ENCODE measurements around the gene ESPL1. TPM values are rescaled to one million over a fixed set of nuclear protein-coding genes. Genes with fewer than 3 reads are reported as not detected.
A peak's percentile ranks its signal among the peaks of the same experiment; 100 is the strongest.

Gene ESPL1
- total RNA-seq, 6 donors from 2014 or later: 1.5 to 5.3 (median 2.1) TPM

- peak in 1 of 2 donors; percentile 28 for ATAC-seq (ENCODE audit: low FRiP score in 2 of 2)
- no peak for TF ChIP-seq EP300 (IDR thresholded peaks at IDR 0.05)
- TF ChIP-seq, protein P1, sequence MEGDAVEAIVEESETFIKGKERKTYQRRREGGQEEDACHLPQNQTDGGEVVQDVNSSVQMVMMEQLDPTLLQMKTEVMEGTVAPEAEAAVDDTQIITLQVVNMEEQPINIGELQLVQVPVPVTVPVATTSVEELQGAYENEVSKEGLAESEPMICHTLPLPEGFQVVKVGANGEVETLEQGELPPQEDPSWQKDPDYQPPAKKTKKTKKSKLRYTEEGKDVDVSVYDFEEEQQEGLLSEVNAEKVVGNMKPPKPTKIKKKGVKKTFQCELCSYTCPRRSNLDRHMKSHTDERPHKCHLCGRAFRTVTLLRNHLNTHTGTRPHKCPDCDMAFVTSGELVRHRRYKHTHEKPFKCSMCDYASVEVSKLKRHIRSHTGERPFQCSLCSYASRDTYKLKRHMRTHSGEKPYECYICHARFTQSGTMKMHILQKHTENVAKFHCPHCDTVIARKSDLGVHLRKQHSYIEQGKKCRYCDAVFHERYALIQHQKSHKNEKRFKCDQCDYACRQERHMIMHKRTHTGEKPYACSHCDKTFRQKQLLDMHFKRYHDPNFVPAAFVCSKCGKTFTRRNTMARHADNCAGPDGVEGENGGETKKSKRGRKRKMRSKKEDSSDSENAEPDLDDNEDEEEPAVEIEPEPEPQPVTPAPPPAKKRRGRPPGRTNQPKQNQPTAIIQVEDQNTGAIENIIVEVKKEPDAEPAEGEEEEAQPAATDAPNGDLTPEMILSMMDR (IDR thresholded peaks at IDR 0.05): no peak
- no peak for TF ChIP-seq POLR2A (IDR thresholded peaks at IDR 0.05)
- H3K27ac ChIP-seq: no peak overlapping the region
- WGBS, 2 donors: 98 to 100% methylated on average over 5 to 7 of the region's 10 CpGs
- H3K9me3 ChIP-seq: no peaks in the 10 kb centered on the region
- no peaks in the 10 kb centered on the region for H3K27me3 ChIP-seq
- no peak overlapping the region for H3K4me3 ChIP-seq
- peaks cover 3 to 17% (median 4%) of the 10 kb centered on the region in 4 donors for H3K4me1 ChIP-seq
- peaks cover 23 to 87% (median 65%) of the 10 kb centered on the region in 4 donors for H3K36me3 ChIP-seq
- no peak for DNase-seq
These were observed 38.7 kb downstream of the ESPL1 start for GRCh38 chr12:53306826-53307225.

GRCh38 chr12:53308276-53308675 lies 40.2 kb downstream of the ESPL1 start:
- no peaks in the 10 kb centered on the region for H3K27me3 ChIP-seq
- no peak overlapping the region for H3K4me3 ChIP-seq
- H3K4me1 ChIP-seq: peaks cover 0 to 2% (median 0%) of the 10 kb centered on the region in 4 donors
- ATAC-seq (ENCODE audit: low FRiP score in 2 of 2): no peak
- TF ChIP-seq POLR2A (IDR thresholded peaks at IDR 0.05): no peak
- no peak for TF ChIP-seq POLR2AphosphoS5 (IDR thresholded peaks at IDR 0.05)
- TF ChIP-seq EP300 (IDR thresholded peaks at IDR 0.05): no peak
- TF ChIP-seq, protein P1 (IDR thresholded peaks at IDR 0.05): no peak
- no peaks in the 10 kb centered on the region for H3K9me3 ChIP-seq
- DNase-seq: no peak
- H3K27ac ChIP-seq: no peak overlapping the region
- peaks cover 22 to 75% (median 63%) of the 10 kb centered on the region in 4 donors for H3K36me3 ChIP-seq
- 73 to 74% methylated on average over 3 to 4 of the region's 4 CpGs for WGBS, 2 donors

- Histone ChIP-seq H3K4me1 (no peaks in the 10 kb centered on the region), H3K36me3 (peaks cover 11 to 75% (median 55%) of the 10 kb centered on the region in 4 donors), H3K4me3 (no peak overlapping the region), H3K27me3 (no peaks in the 10 kb centered on the region), H3K27ac (no peak overlapping the region), H3K9me3 (no peaks in the 10 kb centered on the region)
- WGBS, 2 donors: 61 to 76% methylated on average over 2 of the region's 3 CpGs
- no peak for DNase-seq
- no peak for ATAC-seq (ENCODE audit: low FRiP score in 2 of 2)
- TF ChIP-seq POLR2A (IDR thresholded peaks at IDR 0.05) (no peak), EP300 (IDR thresholded peaks at IDR 0.05) (no peak), POLR2AphosphoS5 (IDR thresholded peaks at IDR 0.05) (no peak)
- TF ChIP-seq, protein P1 (IDR thresholded peaks at IDR 0.05): no peak
These were observed 45.9 kb downstream of the ESPL1 start for GRCh38 chr12:53313996-53314395.

GRCh38 chr12:53320352-53321195 lies 52.5 kb downstream of the ESPL1 start:
- Histone ChIP-seq H3K27me3 (no peaks in the 10 kb centered on the region), H3K36me3 (peaks cover 0 to 33% (median 17%) of the 10 kb centered on the region in 4 donors), H3K4me1 (peaks cover 23 to 37% (median 27%) of the 10 kb centered on the region in 4 donors), H3K4me3 (peak overlapping the region; percentile 59 to 84 (median 73)), H3K27ac (peak overlapping the region; percentile 83 to 95 (median 88)), H3K9me3 (no peaks in the 10 kb centered on the region)
- ATAC-seq (ENCODE audit: low FRiP score in 2 of 2) (no peak), DNase-seq (no peak)
- WGBS, 2 donors: 40 to 41% methylated on average over 10 of the region's 10 CpGs
- TF ChIP-seq POLR2A (IDR thresholded peaks at IDR 0.05) (no peak), EP300 (IDR thresholded peaks at IDR 0.05) (no peak), POLR2AphosphoS5 (IDR thresholded peaks at IDR 0.05) (no peak)
- TF ChIP-seq, protein P1 (IDR thresholded peaks at IDR 0.05): no peak
